ENCODE results near the gene NBPF4. TPM values are rescaled to one million over a fixed set of nuclear protein-coding genes. Genes with fewer than 3 reads are reported as not detected.
"Not testable (repeated sequence)": the region's sequence is repeated elsewhere in the genome, so short reads cannot be mapped to it uniquely, and the experiment has no call there.

The NBPF4 gene
- total RNA-seq, 2 experiments from 2014 or later: not detected

DNA sequence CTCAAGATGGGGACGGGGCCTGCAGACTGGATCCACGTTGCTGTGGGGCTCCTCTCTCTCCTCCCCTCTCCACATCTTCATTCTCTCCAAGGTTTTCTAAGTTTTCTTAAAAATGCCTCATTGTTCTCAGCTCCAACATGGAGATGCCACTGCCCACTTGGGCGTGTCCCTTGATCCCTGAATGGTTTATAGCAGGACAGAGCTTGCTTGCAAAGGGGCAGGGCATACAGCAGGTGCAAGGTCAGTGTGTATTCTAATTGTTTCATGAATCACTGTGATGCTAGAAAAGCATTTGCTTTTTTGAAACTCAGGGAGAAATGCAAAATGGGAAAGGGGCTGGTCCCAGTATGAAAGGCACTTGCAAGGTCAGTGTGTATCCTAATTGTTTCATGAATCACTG, 13.9 kb downstream of the NBPF4 start:
- not testable (repeated sequence) for H3K9me3 Mint-ChIP-seq (ENCODE audit: insufficient read depth); H3K4me1 Mint-ChIP-seq (ENCODE audit: low read depth)

DNA sequence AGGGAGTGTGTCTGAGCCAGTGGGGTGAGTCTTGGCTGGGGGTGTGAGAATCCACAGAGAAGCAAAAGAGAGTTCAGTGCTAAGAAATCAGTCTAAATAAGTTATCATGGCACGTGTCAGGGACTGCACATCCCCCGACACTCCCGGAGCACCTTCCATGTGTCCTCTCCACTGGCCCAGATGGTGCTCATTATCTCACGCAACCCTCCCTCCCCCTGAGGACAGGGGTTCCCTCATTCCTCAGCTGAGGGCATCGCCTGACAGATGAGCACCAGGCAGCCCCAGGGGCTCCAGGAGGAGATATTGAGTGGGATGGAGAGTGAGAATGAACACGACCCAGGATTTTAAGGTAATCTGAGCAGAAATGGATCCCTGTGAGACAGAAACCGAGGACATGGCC, 16.1 kb downstream of the NBPF4 start:
- DNase-seq; H3K27ac Mint-ChIP-seq; H3K9me3 Mint-ChIP-seq (ENCODE audit: insufficient read depth); ATAC-seq; H3K4me3 Mint-ChIP-seq; CTCF ChIA-PET; H3K36me3 Mint-ChIP-seq (ENCODE audit: low read depth); H3K27me3 Mint-ChIP-seq (ENCODE audit: low read depth); H3K4me1 Mint-ChIP-seq (ENCODE audit: low read depth); POLR2A ChIA-PET: not testable (repeated sequence)

More for the DNA sequence above, 13.9 kb downstream of the NBPF4 start:
- H3K36me3 Mint-ChIP-seq (ENCODE audit: low read depth); H3K4me3 Mint-ChIP-seq; H3K27me3 Mint-ChIP-seq (ENCODE audit: low read depth); H3K27ac Mint-ChIP-seq; POLR2A ChIA-PET; ATAC-seq; CTCF ChIA-PET; DNase-seq: not testable (repeated sequence)

DNA sequence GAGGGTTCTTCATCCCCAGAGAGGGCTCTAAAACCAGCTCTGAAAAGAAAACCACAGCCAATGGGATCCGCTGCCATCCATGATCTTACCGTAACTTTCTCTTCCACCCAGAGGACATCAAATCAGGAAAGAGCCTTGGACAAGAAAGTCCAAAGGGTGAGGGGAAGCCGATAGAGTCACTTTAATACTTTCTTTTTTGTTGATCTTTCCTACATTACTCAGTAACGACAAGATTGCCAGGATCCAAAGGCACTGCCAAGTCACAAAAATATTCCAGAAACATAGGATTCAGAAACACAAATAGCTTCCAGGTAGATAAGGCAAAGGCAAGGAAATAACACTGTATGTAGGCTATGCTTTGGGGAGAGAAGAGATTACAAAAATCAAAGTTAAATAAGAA, 17.0 kb downstream of the NBPF4 start:
- H3K27me3 Mint-ChIP-seq (ENCODE audit: low read depth); POLR2A ChIA-PET; H3K4me3 Mint-ChIP-seq; H3K9me3 Mint-ChIP-seq (ENCODE audit: insufficient read depth); H3K36me3 Mint-ChIP-seq (ENCODE audit: low read depth); ATAC-seq; H3K27ac Mint-ChIP-seq; DNase-seq; H3K4me1 Mint-ChIP-seq (ENCODE audit: low read depth); CTCF ChIA-PET: not testable (repeated sequence)

DNA sequence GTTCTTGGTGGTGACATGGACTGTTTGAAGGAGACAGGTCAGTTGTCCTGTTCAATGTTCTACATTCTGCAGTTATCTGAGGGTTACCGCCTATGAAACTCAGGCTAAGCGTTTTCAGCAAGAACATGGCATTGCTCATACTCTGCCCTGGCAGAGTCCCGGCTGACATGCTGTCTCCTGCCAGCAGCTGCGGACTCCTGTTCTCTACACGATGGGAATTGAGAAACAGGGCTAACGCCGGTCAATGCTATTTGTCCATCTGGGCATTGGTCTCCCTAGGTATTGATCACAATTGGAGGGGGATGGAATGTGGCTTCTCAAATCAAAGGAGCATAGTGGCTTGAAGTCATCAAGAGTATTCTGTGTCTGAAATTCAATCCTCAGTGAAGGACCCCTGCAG, 20.6 kb downstream of the NBPF4 start:
- CTCF ChIA-PET; H3K27me3 Mint-ChIP-seq (ENCODE audit: low read depth); H3K36me3 Mint-ChIP-seq (ENCODE audit: low read depth); H3K4me1 Mint-ChIP-seq (ENCODE audit: low read depth); ATAC-seq; H3K4me3 Mint-ChIP-seq; H3K27ac Mint-ChIP-seq; H3K9me3 Mint-ChIP-seq (ENCODE audit: insufficient read depth); DNase-seq; POLR2A ChIA-PET: not testable (repeated sequence)

DNA sequence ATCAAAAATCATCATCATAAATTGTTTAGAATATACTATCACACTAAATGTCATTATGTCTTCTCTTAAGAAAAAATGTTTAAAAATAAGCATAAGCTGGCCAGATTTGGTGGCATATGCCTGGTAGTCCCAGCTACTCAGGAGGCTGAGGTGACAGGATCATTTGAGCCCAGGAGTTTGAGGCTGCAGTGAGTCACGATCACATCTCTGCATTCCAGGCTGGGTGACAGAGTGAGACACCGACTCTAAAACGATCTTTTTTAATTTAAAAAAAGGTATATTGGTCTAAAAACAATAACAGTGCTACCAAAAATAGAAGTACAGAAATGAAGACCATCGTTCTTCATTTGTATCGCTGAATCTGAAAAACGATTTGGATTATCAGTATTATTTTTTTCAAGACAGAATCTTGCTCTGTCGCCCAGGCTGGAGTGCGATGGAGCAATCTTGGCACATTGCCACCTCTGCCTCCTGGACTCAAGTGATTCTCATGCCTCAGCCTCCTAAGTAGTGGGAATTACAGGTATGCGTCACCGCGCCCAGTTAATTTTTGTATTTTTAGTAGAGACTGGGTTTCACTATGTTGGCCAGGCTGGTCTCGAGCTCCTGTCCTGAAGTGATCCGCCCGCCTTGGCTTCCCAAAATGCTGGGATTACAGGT, 26.2 kb downstream of the NBPF4 start:
- H3K4me3 Mint-ChIP-seq; H3K4me1 Mint-ChIP-seq (ENCODE audit: low read depth); POLR2A ChIA-PET; H3K27ac Mint-ChIP-seq; CTCF ChIA-PET; H3K36me3 Mint-ChIP-seq (ENCODE audit: low read depth); H3K27me3 Mint-ChIP-seq (ENCODE audit: low read depth); DNase-seq; H3K9me3 Mint-ChIP-seq (ENCODE audit: insufficient read depth); ATAC-seq: not testable (repeated sequence)

DNA sequence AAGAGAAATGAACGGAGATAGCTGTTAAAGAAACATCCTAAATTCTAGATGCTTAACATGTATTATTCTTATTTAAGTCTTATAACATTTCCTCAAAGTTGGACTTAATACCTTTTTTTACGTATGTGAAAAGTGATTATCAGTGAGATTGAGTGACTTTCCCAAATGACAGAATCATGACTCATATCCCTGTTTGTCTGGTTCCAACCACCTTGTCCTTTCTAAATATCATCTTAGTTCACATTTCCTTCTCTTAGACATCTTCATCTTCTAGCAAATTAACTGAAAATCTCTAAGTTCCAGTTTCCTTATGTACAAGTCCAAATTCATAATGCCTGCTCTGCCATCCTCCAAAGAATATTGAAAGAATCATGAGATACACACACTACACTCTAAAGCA, 26.9 kb downstream of the NBPF4 start:
- H3K27ac Mint-ChIP-seq; DNase-seq; ATAC-seq; H3K4me3 Mint-ChIP-seq; POLR2A ChIA-PET; H3K4me1 Mint-ChIP-seq (ENCODE audit: low read depth); H3K9me3 Mint-ChIP-seq (ENCODE audit: insufficient read depth); H3K36me3 Mint-ChIP-seq (ENCODE audit: low read depth): not testable (repeated sequence)
- CTCF ChIA-PET: interaction anchor here (1.0 to 1.1 kb wide), 3 partner anchors 343 to 426 kb away, joined by 3 to 5 read pairs (median 4); partner anchors contain the start of gene EEIG2
- H3K27me3 Mint-ChIP-seq (ENCODE audit: low read depth): peaks cover 10% of the 10 kb centered on the region

DNA sequence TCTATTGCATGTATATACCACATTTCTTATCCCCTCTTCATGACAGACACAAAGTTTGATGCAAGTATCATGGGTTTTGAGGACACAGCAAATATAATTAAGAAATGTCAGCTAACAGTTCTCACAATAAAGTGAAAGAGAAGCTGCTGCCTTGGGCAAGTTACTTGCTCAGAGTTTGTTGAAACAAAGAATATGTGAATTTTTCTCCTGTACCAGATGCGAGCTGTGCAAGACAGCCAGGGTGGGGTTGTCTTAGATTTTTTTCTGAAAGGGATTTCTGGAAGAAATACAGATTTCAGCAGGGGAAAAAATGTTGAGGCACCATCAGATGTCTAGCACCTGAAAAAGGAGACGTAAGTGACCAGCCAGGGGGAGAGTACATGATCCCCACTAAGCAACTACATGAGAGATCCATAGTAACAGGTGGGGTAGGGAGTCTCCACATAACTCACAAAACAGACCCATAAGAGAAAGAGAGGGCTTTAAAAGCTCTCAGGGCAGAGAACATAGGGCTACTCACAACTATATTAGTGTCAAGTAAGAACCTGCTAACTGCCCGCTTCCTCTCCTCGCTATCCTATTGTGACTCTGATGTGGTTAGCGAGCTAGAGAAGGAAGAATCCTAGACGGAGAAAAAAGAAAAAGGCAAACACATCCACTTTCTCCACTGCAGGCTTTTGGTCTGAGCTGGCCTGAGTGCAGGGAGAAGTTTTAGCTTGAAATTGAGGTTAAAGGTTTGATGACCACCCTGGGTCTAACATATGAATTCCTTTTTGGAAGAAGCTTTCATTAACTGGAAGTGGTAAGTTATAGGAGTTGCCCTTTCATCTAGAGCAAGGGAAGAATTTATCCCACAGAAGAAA, 27.6 kb downstream of the NBPF4 start:
- POLR2A ChIA-PET; ATAC-seq; DNase-seq; H3K4me3 Mint-ChIP-seq; H3K36me3 Mint-ChIP-seq (ENCODE audit: low read depth); H3K4me1 Mint-ChIP-seq (ENCODE audit: low read depth); H3K9me3 Mint-ChIP-seq (ENCODE audit: insufficient read depth); H3K27ac Mint-ChIP-seq: not testable (repeated sequence)
- CTCF ChIA-PET: interaction anchor here (0.7 to 1.1 kb wide), 4 partner anchors 343 to 434 kb away, joined by 3 to 5 read pairs (median 4); partner anchors contain the start of gene EEIG2
- peaks cover 17% of the 10 kb centered on the region for H3K27me3 Mint-ChIP-seq (ENCODE audit: low read depth)

DNA sequence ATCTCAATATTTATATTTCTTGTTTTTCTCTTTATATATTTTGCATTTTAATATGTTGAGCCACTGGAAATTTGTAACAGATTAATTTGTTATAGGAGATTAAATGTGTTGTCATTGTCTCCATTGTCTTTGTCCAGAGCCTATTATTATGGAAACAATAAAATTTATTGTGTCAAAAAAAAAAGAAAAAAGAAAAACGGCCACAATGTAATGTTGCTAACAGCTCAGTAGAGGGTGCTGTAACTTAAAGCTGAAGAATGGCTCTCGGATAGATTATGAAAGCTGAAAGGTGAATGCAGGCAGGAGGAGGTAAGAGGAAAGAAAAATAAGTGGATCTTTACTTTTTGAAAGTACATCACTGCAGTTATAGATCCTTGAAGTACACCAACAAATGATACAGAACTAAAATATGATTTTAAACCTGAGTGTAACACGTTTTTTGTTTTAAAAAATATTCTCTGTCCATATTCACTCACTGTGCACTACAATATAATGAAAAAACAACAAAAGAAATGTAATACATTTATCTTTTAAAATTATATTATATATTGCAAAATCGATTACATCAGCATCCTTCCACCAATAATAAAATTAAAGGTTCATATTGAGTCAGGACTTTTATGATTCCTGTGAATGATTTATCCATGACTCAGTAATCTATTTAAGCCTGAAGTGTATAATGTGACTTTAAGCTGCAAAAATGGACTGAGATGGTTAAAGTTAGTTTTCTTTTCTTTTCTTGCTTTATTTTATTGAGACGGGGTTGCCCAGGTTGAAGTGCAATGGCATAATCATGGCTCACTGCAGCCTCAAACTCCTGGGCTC, 29.0 kb downstream of the NBPF4 start:
- ATAC-seq; H3K36me3 Mint-ChIP-seq (ENCODE audit: low read depth); H3K4me1 Mint-ChIP-seq (ENCODE audit: low read depth); DNase-seq; H3K27ac Mint-ChIP-seq; H3K9me3 Mint-ChIP-seq (ENCODE audit: insufficient read depth); POLR2A ChIA-PET; H3K4me3 Mint-ChIP-seq: not testable (repeated sequence)
- peaks cover 18% of the 10 kb centered on the region for H3K27me3 Mint-ChIP-seq (ENCODE audit: low read depth)
- CTCF ChIA-PET: interaction anchor here (0.7 to 0.9 kb wide), 2 partner anchors 15 to 429 kb away, joined by 3 to 5 read pairs; partner anchors contain the start of gene SLC25A24

DNA sequence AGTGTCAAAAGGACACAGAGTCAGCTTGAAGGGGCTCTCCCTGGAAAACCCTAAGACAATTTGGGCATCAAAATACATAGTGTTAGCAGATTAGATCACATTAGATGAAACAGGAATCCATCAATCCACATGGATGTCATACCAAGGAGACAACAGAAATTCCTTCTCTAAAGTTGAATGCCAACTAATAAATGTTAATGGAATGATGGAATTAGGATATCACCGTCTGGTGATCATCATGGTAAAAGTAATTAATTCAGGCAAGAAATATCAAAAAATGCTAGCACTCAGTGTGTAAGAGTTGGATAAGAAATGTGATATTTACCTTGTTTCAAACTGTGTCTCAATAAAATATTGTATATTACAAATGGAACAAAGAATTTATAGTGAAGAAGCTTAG, 32.9 kb downstream of the NBPF4 start:
- CTCF ChIA-PET: interaction anchor here (0.6 to 1.5 kb wide), 4 partner anchors 10 to 784 kb away, joined by 3 to 4 read pairs (median 4); partner anchors contain the start of gene SLC25A24

DNA sequence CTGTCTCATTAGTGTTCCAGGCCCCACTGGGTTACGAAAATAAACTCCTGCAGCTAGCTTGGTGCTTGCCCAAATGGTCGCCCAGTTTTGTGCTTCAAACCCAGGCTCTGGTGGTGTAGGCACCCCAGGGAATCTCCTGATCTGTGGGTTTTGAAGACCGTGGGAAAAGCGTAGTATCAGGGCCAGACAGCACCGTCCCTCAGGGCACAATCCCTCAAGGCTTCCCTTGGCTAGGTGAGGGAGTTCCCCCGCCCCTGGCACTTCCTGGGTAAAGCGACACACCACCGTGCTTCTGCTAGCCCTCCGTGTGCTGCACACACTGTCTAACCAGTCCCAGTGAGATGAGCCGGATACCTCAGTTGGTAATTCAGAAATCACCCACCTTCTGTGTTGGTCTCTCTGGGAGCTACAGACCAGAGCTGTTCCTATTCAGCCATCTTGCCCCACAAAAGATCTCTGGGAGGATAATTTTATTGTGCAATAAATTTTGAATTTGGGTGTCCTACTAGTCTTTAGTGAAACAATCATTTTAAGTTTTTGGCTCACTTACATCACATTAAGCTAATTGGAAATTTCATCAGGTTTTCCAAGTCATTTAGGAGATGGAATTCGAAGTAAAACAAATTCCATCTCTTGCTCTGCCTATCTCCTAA, 34.3 kb downstream of the NBPF4 start:
- ATAC-seq: no peak
- peak; percentile 29 for DNase-seq
- CTCF ChIA-PET: interaction anchor here (1.0 to 1.9 kb wide), 3 partner anchors 9 to 427 kb away, joined by 3 to 6 read pairs (median 4); partner anchors contain the start of genes EEIG2 and SLC25A24
- no peak overlapping the region for H3K4me3 Mint-ChIP-seq
- H3K9me3 Mint-ChIP-seq (ENCODE audit: insufficient read depth): no peaks in the 10 kb centered on the region
- H3K4me1 Mint-ChIP-seq (ENCODE audit: low read depth): peaks cover 13% of the 10 kb centered on the region
- POLR2A ChIA-PET: interaction anchor here (2.7 kb wide), 1 partner anchor 9 kb away, joined by 8 read pairs; the partner anchor contains the start of gene SLC25A24
- peaks cover 45% of the 10 kb centered on the region for H3K27me3 Mint-ChIP-seq (ENCODE audit: low read depth)
- no peak overlapping the region for H3K27ac Mint-ChIP-seq
- no peaks in the 10 kb centered on the region for H3K36me3 Mint-ChIP-seq (ENCODE audit: low read depth)

More for the DNA sequence above, 32.9 kb downstream of the NBPF4 start:
- Mint-ChIP-seq H3K4me1 (ENCODE audit: low read depth) (peaks cover 13% of the 10 kb centered on the region), H3K27ac (no peak overlapping the region), H3K36me3 (ENCODE audit: low read depth) (no peaks in the 10 kb centered on the region), H3K9me3 (ENCODE audit: insufficient read depth) (no peaks in the 10 kb centered on the region), H3K27me3 (ENCODE audit: low read depth) (peaks cover 39% of the 10 kb centered on the region), H3K4me3 (no peak overlapping the region)
- ATAC-seq (no peak), DNase-seq (no peak)
- POLR2A ChIA-PET: interaction anchor here (2.7 kb wide), 1 partner anchor 11 kb away, joined by 8 read pairs; the partner anchor contains the start of gene SLC25A24
